ENCODE data around the gene RGS7BP.
A peak's percentile ranks its signal among the peaks of the same experiment; 100 is the strongest.
"Not testable (repeated sequence)": the region's sequence is repeated elsewhere in the genome, so short reads cannot be mapped to it uniquely, and the experiment has no call there.

RGS7BP gene

DNA sequence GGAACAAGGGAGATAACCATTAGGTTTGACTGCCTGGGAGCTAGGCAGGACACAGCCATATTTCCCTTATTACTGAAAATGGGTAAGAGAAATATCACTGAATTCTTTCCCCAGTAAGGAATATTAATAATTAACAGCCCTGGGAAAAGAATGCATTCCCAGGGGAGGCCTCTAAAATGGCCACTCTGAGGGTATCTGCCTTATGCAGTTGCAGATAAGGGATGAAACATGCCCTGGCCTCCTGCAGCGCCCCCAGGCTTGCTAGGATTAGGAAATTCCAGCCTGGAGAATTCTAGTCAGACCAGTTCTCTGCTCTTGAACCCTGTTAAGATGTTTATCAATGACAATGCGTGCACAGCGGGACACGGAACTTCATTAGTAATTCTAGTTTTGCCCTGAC lies 52.8 kb downstream of the RGS7BP start:
- DNase-seq: not testable (repeated sequence)

- DNase-seq: no peak
These were observed 60.6 kb downstream of the RGS7BP start for GRCh38 chr5:64566310-64566916.

GRCh38 chr5:64569858-64570257 lies 64.0 kb downstream of the RGS7BP start:
- no peak for DNase-seq

DNA sequence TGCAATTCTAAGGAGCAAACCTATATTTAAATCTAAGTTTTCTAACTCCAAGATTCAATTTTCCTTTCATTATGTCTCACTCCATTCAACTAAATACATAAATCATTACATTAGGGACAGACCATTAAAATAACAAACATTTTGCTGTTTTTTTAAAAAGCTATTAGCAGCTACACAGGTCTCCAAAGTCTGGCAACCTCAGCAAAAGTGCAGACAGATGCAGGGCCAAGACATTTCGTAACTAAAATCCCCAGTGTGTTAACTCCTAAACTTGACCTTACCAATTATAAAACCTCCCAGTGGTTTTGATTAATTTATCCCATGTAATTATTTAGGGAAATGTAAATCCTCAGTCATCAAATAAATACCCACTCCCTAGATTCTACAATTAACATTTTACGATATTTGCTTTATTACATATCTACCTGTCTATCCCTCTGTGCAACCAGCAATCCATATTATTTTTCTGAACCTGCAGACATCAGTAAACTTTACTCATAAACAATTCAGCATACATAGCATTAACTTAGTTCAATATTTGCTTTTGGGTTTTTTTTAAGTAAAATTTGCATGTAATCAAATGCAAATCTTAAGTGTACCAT lies 64.7 kb downstream of the RGS7BP start:
- no peak for DNase-seq

DNA sequence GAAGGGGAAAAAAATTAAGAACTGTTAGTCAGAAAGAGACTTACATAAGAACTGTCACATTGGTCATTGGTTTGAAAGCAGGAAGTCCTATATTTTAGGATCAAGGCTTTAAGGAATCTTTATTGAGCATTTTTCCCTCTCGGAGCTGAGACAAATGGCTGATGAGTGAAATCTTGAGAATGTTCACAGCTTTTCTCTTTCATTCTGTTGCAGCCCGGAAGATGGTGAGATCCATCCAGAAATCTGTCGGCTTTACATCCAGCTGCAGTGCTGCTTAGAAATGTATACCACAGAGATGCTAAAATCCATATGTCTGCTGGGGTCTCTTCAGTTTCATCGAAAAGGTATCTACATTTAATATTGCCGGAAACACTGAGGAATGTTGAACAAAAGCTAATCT lies 69.7 kb downstream of the RGS7BP start:
- DNase-seq: no peak

GRCh38 chr5:64576250-64576649 lies 70.4 kb downstream of the RGS7BP start:
- DNase-seq: no peak

DNA sequence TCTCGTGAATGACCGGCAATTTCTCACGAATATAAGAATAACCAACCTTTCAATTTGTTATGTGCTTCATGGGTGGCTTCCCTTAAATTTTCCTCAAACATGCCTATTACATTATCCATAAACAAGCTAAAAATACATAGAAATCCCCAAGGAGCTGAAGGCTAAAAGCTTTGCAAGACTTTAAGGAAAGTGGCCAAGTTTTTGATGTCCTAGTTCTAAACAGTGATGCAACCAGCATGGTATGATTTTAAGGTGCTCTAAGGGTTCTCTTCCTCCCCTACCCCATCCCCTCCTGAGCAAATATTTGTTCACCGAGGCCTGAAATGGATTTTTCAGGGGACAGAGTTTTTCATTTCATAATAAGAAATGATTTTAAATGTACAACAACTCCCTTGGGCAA lies 79.8 kb downstream of the RGS7BP start:
- no peak for DNase-seq

DNA sequence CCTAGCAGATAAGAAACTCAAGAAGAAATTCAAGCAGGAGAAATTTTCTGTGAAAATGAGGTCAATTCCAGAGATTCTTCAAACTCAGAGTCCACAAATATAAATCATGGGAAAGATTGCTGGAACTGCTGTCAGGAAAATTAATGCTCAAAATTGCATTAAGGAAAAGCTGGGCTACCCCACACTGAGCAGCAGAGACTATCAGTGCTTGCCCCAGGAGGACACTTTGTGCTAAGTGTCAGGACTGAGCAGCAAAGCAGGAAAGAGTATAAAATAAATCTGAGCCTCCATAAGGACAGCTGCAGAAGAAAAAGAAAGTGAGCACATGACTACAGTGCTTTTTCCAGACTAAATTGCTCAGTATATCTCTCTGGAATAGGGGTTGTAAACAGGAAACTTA lies 81.6 kb downstream of the RGS7BP start:
- no peak for DNase-seq

- DNase-seq: no peak
These were observed 87.0 kb downstream of the RGS7BP start for GRCh38 chr5:64592730-64593341.

DNA sequence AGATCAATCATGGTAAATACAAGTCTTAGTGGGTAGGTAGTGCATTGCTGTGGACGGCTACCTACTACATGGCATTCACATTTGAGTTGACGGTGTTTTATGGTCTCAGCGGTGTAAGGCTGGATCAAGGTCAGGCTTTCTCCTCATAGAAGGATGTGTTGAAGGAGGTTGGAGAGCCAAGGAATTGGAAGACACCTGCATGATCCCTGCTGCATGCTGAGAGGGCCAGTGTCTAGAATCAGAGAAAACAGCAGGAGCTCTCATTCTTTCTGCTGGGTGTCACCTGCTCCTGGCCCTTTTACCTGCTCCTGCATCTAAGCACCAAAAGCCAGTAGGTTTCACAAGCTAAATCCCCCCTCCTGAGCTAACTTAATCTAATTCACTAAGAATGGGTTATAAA lies 88.2 kb downstream of the RGS7BP start:
- DNase-seq: no peak

DNA sequence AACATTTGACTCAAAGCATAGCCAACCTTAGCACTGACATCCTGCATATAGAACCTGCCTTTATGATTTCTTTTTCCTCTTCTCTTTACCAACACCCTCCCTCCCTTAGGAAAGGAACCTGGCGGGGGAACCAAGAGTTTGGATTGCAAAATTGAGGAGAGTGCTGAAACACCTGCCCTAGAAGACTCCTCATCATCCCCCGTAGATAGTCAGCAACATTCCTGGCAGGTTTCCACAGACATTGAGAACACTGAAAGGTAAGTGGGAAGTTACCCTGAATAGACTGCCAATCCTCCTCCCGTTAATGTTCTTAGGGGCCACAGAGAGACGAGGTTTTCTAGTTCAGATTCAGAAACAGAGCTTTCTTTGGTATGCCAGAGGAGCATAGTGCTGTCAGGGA lies 88.8 kb downstream of the RGS7BP start:
- peak in 2 of 56 donors; percentile 23 to 60 for DNase-seq

GRCh38 chr5:64595031-64595855 lies 89.4 kb downstream of the RGS7BP start:
- DNase-seq: peak in 3 of 56 donors; percentile 8 to 60 (median 17)

DNA sequence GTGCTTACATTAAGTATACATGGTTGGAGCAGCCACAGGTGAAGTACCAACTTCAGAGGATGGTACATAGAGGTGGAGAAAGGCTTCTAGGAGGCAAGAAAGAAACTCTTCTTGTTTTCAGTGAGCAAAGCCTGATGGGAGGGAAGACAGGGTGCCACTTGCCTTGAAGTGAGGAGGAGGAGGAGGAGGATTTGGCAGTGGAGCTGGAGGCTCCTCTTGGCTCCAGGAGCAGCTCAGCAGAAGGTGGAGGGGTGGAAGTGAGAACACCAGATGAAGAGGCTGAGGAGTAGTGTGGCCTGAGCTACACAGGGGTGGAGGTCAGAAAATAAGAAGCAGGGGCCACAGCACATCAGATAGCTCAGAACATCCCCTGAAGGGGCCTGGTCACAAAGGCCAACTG lies 93.4 kb downstream of the RGS7BP start:
- peak in 9 of 56 donors; percentile 1 to 16 (median 7) for DNase-seq

- no peak for DNase-seq
These were observed 97.9 kb downstream of the RGS7BP start for GRCh38 chr5:64603676-64604075.

- no peak for DNase-seq
These were observed 101.1 kb downstream of the RGS7BP start for GRCh38 chr5:64606926-64607325.

DNA sequence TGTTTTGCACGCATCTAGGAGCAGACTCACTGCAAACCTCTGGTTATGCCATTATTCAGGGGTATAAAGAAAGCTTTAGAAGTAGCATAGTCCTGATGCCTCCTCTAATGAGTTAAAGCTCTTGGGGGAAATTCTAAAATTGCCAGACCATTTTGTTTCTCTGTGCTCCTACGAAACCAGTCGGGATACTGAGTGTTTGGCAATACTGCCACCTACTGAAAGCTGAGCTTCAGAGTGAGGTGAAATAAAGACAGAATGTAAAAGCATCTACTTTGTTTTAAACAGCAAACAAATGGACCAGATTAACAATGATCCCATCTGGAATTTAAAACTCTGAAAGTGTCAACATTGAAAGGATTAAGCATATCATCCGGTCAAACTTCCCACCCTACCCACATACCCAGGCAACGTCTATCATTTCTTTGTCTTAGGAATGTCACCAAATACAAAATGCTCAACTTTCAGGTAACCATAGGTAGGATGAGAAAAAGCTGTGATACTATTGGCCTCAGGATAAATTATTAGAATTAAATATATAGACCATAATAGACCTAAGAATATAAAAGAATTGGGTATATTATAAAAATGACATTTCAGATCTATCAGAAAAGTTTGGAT lies 106.6 kb downstream of the RGS7BP start:
- peak in 11 of 56 donors; percentile 3 to 54 (median 18) for DNase-seq

- DNase-seq: no peak
These were observed 110.1 kb downstream of the RGS7BP start for GRCh38 chr5:64615895-64616294.

DNA sequence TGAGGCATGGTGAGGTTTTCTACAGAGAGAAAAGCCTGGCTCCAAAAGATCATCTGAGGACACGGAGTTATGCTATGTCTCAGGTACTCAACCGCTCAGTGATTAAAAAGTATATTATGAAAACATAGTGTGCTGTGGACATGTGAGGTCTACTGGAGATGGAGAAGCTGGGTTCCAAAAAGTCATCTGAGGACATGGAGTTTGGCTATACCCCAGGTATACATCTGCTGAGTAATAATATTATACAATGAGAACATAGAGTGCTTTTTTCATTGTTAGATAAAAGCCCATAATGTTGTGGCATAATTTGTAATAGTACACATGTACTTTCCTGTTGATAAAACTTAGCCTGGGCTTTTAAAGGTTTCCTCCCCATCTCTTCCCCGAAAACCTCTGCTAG lies 113.8 kb downstream of the RGS7BP start:
- DNase-seq: no peak

DNA sequence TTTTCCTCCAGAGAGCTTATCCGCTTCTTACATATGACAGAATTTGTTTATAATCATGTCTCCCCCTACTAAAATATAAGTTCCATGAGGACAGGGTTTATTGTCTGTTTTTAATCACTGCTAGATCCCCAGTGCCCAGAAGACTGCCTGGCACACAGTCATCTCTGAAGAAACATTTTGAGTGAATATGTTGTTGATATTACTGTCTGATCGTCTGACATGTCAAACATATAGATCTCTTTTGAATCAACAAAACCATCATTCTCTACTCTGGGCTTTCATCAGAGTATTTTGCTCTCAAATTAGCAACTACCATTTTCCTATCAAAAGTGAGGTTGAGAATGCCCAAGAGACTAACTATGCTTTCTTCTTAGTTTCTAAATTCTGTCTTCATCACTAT lies 117.2 kb downstream of the RGS7BP start:
- DNase-seq: no peak

DNA sequence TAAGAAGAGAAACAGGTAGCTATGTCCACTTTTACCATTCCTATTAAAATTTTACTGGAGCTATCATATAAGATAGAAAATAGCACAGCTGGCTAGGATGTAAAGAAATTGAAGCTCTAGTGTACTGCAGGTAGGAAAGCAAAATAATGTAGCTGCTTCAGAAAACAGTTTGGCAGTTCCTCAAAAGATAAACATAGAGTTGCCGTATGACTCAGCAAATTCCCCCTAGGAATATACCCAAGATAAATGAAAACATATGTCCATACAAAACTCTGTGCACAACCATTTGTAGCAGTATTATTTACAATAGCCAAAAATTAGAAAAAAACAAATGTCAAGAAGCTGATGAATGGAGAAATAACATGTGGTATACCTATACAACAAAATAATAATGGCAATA lies 119.9 kb downstream of the RGS7BP start:
- DNase-seq: no peak

DNA sequence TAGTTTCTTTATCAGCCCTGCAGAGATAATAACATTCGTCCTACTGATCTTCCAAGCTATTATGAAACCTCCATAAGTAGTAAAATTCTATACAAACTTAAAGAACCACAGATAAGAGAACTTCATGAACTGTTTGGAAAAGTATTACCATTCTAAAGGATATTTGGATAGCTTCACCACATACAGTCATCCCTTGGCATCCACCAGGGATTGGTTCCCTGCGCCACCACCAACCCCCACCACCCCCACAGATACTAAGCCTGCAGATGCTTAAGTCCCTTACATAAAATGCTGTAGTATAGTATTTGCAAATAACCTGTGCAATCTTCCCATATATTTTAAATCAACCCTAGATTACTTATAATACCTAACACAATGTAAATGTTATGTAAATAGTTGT lies 123.1 kb downstream of the RGS7BP start:
- no peak for DNase-seq

DNA sequence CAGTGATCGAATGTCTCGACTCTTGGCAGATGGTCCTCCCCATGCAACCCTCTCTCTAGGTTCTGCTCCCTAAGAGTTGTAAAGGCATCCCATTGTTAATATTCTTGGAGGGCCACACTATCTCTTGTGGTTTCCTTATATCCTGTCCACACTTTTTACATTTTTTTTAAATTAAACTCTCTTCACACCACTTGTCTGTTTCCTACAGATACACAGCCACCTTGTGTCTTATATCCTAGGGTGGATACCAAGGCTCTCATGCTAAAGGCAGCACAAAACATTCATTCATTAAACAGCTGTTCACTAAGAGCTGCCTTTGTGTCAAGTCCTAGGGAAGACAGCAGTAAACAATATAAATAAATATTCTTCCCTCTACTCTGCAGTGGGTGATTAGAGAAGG lies 124.0 kb downstream of the RGS7BP start:
- DNase-seq: no peak

Measured in amygdala (tissue), 56 donors.